ENCODE results near the gene SEC14L6. TPM values are rescaled to one million over a fixed set of nuclear protein-coding genes. Genes with fewer than 3 reads are reported as not detected.
"Not testable (repeated sequence)": the region's sequence is repeated elsewhere in the genome, so short reads cannot be mapped to it uniquely, and the experiment has no call there.

SEC14L6 gene
- total RNA-seq, 1 donor from 2014 or later, result not detected

DNA sequence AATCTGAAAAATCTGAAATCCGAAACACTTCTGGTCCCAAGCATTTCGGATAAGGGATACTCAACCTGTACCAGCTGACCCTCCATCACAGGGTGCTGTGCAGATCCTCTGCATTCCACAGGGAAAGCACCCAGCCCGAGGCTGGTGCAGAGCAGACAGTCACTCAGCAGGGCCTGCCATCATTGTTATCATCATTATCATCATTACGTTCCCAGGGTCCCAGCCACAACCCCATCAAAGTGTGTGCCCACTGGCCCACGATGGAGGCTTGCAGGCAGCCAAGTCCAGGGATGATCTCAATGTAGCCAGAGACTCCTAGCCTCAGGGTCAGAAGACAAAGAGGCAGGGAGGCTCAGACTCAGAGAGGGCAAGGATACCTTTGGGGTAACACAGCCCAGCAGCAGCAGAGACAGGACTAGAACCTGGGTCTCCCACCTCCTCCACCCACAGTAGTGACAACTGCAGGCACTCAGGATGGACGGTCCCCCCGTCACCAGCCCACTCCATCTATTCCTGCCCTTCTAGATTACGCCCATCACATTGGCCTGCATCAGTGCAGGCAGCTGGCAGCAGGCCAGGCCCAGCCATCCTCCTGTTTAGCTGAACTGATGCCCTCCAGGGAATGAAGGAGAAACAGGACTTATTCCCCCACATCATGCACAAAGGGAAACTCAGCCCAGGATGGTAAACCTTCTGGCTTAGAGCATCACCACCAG is 17.7 kb upstream of the SEC14L6 start:
- H3K4me1 ChIP-seq, result no peaks in the 10 kb centered on the region
- H3K27ac ChIP-seq, result no peak overlapping the region
- intact Hi-C loops (cut with DNase I), result no loop called here
- H3K27me3 ChIP-seq, result no peaks in the 10 kb centered on the region
- TF ChIP-seq, protein P1, sequence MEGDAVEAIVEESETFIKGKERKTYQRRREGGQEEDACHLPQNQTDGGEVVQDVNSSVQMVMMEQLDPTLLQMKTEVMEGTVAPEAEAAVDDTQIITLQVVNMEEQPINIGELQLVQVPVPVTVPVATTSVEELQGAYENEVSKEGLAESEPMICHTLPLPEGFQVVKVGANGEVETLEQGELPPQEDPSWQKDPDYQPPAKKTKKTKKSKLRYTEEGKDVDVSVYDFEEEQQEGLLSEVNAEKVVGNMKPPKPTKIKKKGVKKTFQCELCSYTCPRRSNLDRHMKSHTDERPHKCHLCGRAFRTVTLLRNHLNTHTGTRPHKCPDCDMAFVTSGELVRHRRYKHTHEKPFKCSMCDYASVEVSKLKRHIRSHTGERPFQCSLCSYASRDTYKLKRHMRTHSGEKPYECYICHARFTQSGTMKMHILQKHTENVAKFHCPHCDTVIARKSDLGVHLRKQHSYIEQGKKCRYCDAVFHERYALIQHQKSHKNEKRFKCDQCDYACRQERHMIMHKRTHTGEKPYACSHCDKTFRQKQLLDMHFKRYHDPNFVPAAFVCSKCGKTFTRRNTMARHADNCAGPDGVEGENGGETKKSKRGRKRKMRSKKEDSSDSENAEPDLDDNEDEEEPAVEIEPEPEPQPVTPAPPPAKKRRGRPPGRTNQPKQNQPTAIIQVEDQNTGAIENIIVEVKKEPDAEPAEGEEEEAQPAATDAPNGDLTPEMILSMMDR (IDR thresholded peaks at IDR 0.05), result no peak
- no peak for TF ChIP-seq POLR2A (IDR thresholded peaks at IDR 0.05)
- no peak for TF ChIP-seq POLR2AphosphoS5 (IDR thresholded peaks at IDR 0.05; ENCODE audit: insufficient read depth in 1 of 2, low read depth in 1 of 2)
- H3K36me3 ChIP-seq, result no peaks in the 10 kb centered on the region
- no peak for DNase-seq (ENCODE audit: extremely low spot score in 2 of 2)
- no peak overlapping the region for H3K4me3 ChIP-seq
- no peaks in the 10 kb centered on the region for H3K9me3 ChIP-seq

- intact Hi-C loops (cut with DNase I), result no loop called here
These were observed 15.8 kb upstream of the SEC14L6 start for GRCh38 chr22:30562366-30562765.

DNA sequence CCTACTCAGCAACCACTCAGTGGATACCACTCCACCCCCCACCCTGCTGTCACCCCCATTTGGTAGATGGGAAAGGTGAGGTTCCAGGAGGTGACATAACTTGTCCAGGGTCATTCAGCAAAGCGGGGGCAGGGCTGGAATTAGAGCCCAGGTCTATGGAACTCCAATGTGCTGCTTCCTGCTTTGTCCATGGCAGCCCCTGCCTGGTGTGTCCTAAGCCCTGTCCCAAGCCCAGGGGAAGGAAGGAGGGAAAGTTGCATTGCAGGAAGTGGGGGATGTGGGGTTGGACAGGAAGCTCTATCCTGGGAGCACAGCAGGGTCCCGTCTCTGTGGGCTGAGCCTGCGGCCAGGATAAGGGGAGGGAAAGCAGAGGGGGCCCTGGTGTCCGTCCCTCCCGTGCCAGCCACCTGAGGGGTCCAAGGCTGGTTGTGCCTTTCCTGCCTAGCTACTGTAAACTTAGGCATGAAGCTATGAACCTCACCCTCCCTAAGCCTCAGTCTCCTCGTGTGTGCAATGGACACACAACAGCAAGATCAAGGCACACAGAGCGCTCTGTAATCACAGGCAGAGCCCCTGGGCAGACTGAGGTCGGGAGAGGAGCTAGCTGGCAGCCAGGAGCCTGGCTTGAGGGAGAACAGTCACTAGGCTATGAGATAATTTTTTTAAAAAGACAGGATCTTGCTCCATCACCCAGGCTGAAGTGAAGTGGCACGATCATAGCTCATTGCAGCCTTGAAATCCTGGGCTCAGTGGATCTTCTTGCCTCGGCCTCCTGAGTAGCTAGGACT is 15.1 kb upstream of the SEC14L6 start:
- H3K27me3 ChIP-seq, result no peaks in the 10 kb centered on the region
- intact Hi-C loops (cut with DNase I), result no loop called here
- no peak overlapping the region for H3K27ac ChIP-seq
- H3K9me3 ChIP-seq, result no peaks in the 10 kb centered on the region
- H3K36me3 ChIP-seq, result no peaks in the 10 kb centered on the region
- DNase-seq (ENCODE audit: extremely low spot score in 2 of 2), result no peak
- H3K4me1 ChIP-seq, result no peaks in the 10 kb centered on the region
- no peak for TF ChIP-seq POLR2A (IDR thresholded peaks at IDR 0.05)
- no peak for TF ChIP-seq POLR2AphosphoS5 (IDR thresholded peaks at IDR 0.05; ENCODE audit: insufficient read depth in 1 of 2, low read depth in 1 of 2)
- TF ChIP-seq, protein P1 (IDR thresholded peaks at IDR 0.05), result no peak
- no peak overlapping the region for H3K4me3 ChIP-seq

More at GRCh38 chr22:30562366-30562765, 15.8 kb upstream of the SEC14L6 start:
- DNase-seq (ENCODE audit: extremely low spot score in 2 of 2), result no peak
- Histone ChIP-seq H3K4me1 (no peaks in the 10 kb centered on the region), H3K27me3 (no peaks in the 10 kb centered on the region), H3K36me3 (no peaks in the 10 kb centered on the region), H3K27ac (no peak overlapping the region), H3K4me3 (no peak overlapping the region), H3K9me3 (no peaks in the 10 kb centered on the region)
- TF ChIP-seq, protein P1 (IDR thresholded peaks at IDR 0.05), result no peak
- TF ChIP-seq POLR2AphosphoS5 (IDR thresholded peaks at IDR 0.05; ENCODE audit: insufficient read depth in 1 of 2, low read depth in 1 of 2) (no peak), POLR2A (IDR thresholded peaks at IDR 0.05) (no peak)

GRCh38 chr22:30560643-30561202 is 14.2 kb upstream of the SEC14L6 start:
- H3K4me3 ChIP-seq; H3K36me3 ChIP-seq; H3K4me1 ChIP-seq; DNase-seq (ENCODE audit: extremely low spot score in 2 of 2); H3K27ac ChIP-seq; intact Hi-C loops (cut with DNase I); H3K27me3 ChIP-seq; H3K9me3 ChIP-seq: not testable (repeated sequence)

DNA sequence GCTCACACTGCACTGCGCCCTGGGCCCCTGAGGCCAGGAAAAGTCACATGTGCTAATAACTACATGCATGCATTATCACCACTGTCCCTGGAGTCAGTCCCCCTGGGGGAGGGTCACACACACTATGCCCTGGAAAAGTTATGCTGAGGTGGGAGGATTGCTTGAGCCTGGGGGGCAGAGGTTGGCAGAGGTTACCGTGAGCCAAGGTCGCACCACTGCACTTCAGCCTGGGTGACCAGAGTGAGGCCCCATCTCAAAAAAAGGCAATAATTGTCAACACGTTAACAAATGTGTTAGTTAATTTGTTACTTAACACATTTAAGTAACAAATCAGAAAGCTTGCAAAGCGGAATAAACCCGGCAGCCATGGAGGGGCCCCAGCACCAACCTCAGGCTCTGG is 13.3 kb upstream of the SEC14L6 start:
- intact Hi-C loops (cut with DNase I), result no loop called here
- Histone ChIP-seq H3K9me3 (no peaks in the 10 kb centered on the region), H3K27me3 (no peaks in the 10 kb centered on the region), H3K4me3 (no peak overlapping the region), H3K4me1 (no peaks in the 10 kb centered on the region), H3K27ac (no peak overlapping the region), H3K36me3 (no peaks in the 10 kb centered on the region)
- TF ChIP-seq, protein P1 (IDR thresholded peaks at IDR 0.05), result no peak
- TF ChIP-seq POLR2AphosphoS5 (IDR thresholded peaks at IDR 0.05; ENCODE audit: insufficient read depth in 1 of 2, low read depth in 1 of 2), result no peak
- no peak for TF ChIP-seq POLR2A (IDR thresholded peaks at IDR 0.05)
- DNase-seq (ENCODE audit: extremely low spot score in 2 of 2), result no peak
